Stimulated activated CD4-positive, alpha-beta T cell treated with anti-CD3 and anti-CD28 coated beads, Interleukin-4, amount 100 ng/mL, for 1 hour (primary cell): ENCODE measurements around the gene HAPLN2.

Experiments
- DNase-seq: peaks from one replicate; pipeline ENCODE4 v3.0.0-alpha.2; 2020

The HAPLN2 gene

DNA sequence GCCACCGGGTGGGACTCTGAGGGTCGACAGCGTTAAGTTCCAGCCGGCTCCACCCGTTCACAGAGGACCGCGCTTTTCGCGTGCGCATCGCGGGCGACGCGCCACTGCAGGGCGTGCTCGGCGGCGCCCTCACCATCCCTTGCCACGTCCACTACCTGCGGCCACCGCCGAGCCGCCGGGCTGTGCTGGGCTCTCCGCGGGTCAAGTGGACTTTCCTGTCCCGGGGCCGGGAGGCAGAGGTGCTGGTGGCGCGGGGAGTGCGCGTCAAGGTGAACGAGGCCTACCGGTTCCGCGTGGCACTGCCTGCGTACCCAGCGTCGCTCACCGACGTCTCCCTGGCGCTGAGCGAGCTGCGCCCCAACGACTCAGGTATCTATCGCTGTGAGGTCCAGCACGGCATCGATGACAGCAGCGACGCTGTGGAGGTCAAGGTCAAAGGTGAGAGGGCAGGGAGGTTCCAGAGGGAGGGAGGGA, 27.6 kb downstream of the HAPLN2 start:
- DNase-seq = no peak

DNA sequence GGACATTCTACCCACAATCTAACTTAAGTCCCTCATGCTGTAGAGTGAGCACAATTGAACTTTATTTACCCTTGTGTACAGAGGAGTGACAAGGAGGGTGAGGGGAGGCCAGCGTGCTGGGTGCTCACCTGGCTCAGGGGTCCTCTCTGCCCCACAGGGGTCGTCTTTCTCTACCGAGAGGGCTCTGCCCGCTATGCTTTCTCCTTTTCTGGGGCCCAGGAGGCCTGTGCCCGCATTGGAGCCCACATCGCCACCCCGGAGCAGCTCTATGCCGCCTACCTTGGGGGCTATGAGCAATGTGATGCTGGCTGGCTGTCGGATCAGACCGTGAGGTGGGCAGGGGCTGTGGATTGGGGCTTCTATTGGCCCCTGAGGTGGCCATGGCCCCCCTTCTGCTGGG, 28.1 kb downstream of the HAPLN2 start:
- no peak for DNase-seq

DNA sequence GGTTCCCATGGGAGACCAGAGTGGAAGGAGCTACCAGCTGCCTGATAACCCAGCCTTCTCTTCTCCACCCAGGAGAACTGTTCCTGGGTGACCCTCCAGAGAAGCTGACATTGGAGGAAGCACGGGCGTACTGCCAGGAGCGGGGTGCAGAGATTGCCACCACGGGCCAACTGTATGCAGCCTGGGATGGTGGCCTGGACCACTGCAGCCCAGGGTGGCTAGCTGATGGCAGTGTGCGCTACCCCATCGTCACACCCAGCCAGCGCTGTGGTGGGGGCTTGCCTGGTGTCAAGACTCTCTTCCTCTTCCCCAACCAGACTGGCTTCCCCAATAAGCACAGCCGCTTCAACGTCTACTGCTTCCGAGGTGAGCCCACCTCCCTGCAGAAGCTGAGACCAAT, 29.3 kb downstream of the HAPLN2 start:
- no peak for DNase-seq

- no peak for DNase-seq
Observed at GRCh38 chr1:156648951-156649350, 29.7 kb downstream of the HAPLN2 start.

GRCh38 chr1:156652131-156652991, 33.1 kb downstream of the HAPLN2 start:
- no peak for DNase-seq

GRCh38 chr1:156652992-156653355, 33.8 kb downstream of the HAPLN2 start:
- DNase-seq = no peak

DNA sequence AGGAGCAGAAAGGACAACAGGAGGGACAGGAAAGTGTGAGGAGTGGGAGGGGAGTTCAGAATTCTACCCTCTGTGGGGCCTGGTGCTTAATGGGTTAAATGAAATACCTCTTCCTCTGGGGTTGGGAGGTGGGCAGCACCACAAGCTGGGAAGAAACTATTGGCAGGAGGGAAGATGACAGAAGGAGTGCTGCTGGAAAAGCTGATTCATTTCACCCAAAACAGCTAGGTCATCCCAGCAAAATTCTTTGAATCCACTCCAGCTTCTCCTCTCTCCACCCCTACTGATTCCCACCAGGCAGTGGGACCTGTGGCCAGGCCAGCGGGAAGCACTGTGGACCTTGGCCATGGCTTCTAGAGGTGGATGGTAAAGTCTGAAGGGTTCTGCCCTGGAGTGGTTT, 35.5 kb downstream of the HAPLN2 start:
- no peak for DNase-seq

DNA sequence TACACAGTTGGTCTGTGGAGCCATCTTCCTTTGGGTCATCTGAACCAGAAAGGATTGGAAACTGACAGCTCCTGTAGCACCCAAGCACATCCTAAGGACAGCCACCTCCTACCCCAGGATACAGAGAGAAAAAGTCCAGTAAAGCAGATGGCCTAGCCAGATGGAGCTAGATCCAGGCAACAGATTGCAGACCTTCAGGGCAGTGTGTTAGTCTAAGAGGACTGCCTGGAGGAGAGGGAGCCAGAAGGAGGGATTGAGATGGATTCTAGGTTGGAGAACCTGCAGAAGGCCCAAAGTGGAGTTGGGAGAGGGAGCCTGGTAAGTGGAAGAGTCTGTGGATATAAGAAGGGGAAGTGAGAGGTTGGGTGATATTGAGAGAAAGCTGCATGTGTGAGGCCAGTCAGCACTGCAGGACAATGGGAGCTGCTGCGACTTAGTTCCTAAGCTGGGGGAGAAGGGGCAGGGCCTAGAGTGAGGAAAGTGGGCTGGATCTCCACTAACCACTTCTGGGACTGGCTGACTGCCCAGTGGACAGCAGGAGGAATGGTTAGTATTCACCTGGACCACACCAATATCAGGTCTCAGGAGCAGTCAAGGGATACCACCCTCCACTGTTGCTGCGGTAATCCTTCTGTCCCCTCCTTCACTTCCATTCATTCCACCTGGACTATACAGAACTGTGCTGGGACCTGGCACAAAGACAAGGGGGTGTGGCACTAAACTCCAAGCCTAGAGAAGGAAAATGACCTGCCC, 36.1 kb downstream of the HAPLN2 start:
- no peak for DNase-seq

DNA sequence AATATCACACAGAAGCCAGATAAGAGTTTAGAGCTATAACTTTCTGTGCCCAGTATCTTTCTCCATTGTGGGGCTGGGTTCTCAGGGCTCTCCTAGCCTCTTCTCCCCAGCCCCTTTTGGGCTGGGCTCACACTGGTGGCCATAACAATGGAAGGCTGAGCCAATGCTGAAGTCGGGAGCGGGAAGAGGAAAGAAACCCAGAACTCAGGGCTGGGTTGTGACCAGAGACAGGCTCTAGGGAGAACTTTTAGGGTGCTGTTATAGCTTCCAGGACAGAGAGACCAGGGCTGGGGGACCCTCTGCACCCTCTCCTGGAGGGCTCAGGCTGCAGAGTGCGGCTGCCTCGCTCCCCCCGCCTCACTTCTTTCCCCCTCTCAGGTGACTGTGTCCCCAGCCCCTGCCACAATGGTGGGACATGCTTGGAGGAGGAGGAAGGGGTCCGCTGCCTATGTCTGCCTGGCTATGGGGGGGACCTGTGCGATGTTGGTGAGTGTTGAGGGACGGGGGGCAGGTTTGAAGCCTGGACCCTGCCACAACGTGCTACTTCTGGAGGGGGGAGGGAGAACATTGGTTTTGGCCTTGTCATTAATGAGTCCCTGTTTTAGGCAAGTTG, 36.8 kb downstream of the HAPLN2 start:
- no peak for DNase-seq

DNA sequence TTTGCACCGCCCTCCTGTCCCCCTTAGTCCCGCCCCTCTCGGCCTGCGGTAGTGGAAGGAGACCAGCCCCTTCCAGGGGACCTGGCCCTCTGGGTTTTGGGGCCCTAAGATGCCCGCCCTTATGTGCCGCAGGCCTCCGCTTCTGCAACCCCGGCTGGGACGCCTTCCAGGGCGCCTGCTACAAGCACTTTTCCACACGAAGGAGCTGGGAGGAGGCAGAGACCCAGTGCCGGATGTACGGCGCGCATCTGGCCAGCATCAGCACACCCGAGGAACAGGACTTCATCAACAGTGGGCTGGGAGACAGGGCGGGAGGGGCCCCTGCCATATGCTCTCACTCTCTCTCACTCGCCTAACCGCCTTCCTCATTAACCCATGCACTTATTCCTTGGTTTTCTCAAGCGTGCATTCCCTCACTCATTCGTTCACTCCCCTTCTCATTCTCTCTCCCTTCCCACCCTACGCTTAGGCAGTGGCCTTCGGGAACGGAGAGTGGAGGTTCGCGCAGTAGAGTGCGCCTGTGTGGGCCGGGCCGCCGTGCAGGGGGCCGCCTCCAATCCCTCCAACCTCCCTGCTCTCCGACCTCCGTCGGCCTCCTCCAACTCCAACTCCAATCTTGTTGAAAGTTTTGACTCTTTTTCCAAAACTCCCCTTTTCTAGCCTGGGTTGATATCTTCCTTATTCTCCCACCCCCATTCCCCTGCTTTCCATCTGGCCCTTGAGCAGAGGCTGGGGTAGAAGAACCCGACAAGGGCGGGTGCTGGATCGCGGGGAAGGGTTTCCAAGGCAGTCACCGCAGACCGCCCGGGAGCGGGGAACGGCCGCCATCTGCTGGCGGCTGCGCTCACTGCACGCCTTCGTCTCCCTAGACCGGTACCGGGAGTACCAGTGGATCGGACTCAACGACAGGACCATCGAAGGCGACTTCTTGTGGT, 37.9 kb downstream of the HAPLN2 start:
- peak; percentile 80 for DNase-seq

- no peak for DNase-seq
Observed at GRCh38 chr1:156657741-156658319, 38.6 kb downstream of the HAPLN2 start.

- DNase-seq = no peak
Observed at GRCh38 chr1:156658496-156658895, 39.3 kb downstream of the HAPLN2 start.

GRCh38 chr1:156658945-156659574, 39.8 kb downstream of the HAPLN2 start:
- no peak for DNase-seq

DNA sequence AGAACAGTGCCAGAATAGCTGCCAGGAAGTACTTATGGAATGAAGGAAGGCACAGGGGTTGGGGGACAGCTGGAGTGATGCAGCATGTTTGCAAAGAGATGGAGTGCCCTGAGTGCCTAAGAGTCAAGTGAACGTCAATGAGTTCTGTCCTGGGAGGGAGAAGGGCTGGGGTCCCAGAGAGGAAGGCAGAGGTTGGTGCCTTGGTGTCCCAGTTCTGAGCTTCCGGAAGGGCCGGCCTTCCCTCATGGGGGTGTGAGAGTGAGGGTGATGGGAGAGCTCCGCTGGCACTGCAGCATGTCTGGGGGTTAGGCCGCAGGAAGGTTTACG, 40.4 kb downstream of the HAPLN2 start:
- no peak for DNase-seq

- DNase-seq = peak; percentile 94
Observed at GRCh38 chr1:156659988-156660751, 41.0 kb downstream of the HAPLN2 start.

- DNase-seq = no peak
Observed at GRCh38 chr1:156660752-156661112, 41.5 kb downstream of the HAPLN2 start.

GRCh38 chr1:156662005-156662799, 43.0 kb downstream of the HAPLN2 start:
- no peak for DNase-seq

DNA sequence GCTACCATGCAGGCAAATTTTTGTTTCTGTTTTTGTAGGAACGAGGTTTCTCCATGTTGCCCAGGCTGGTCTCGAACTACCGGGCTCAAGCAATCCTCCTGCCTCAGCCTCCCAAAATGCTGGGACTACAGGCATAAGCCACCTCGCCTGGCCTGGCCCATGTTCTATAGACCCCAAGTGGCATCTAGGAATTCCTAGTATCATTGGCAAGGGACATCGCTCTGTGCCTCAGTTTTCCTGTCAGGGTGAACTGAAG, 43.5 kb downstream of the HAPLN2 start:
- no peak for DNase-seq

- DNase-seq = no peak
Observed at GRCh38 chr1:156663178-156663577, 44.0 kb downstream of the HAPLN2 start.

DNA sequence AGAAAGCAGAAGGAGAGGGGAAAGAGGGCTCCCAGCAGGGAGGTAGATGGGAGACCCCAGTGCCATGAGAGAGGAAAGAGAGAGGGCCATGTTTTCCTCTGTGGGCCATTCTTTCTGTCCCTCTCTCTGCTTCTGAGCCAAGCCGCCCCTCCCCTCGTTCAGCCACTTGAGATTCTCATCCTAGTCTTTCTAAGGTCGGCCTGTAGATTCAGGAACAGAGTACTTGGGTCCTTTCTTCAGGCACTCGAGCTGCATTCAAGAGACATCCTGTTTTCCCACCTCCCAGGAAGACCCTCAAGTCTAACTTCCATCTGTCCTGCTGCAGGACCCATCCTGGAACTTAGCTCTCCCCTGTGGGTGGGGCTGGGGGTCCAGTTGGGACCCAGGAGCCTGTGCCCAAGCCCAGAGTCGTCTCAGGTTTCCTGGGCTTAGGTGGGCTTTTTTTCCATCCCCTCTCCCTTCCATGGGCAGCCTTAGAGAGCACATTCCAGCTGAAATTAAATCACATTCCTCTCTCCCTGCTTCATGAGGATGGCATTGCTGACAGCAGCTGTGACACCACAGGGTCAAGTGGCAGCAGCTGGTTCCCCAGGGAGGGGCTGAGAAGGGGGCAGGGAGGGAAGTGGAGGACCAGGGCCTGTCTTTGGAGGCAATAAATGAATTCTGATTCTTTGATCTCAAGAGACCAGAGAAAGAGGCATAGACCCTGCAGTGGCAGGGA, 45.0 kb downstream of the HAPLN2 start:
- DNase-seq = no peak
